ENCODE results near the gene CENPN. TPM values are rescaled to one million over a fixed set of nuclear protein-coding genes. Genes with fewer than 3 reads are reported as not detected.

The CENPN gene
- total RNA-seq, 2 donors from 2014 or later, result 1.3 to 4.3 TPM

- Histone ChIP-seq H3K27ac (no peak overlapping the region), H3K4me1 (peaks cover 38% of the 10 kb centered on the region), H3K4me3 (no peak overlapping the region), H3K27me3 (no peaks in the 10 kb centered on the region), H3K9me3 (no peaks in the 10 kb centered on the region), H3K36me3 (replicated peaks in 1 of 2; ENCODE audit: insufficient read depth in 1 of 2, low read depth in 2 of 2) (no peaks in the 10 kb centered on the region)
- ATAC-seq, result no peak
- DNase-seq, result no peak
- TF ChIP-seq POLR2A (IDR thresholded peaks at IDR 0.05) (no peak), CTCF (IDR thresholded peaks at IDR 0.05) (no peak)
- intact Hi-C loops (cut with DNase I), result no loop called here
- WGBS, 2 donors, result 86 to 92% methylated on average over 3 of the region's 3 CpGs
These were observed 16.4 kb upstream of the CENPN start for GRCh38 chr16:80990577-80990976.

GRCh38 chr16:80990978-80991377 lies 16.0 kb upstream of the CENPN start:
- peaks cover 38% of the 10 kb centered on the region for H3K4me1 ChIP-seq
- H3K27ac ChIP-seq, result no peak overlapping the region
- no peak overlapping the region for H3K4me3 ChIP-seq
- no peak for ATAC-seq
- WGBS, 2 donors, result 34 to 38% methylated on average over 2 of the region's 2 CpGs
- H3K36me3 ChIP-seq (replicated peaks in 1 of 2; ENCODE audit: insufficient read depth in 1 of 2, low read depth in 2 of 2), result no peaks in the 10 kb centered on the region
- H3K9me3 ChIP-seq, result no peaks in the 10 kb centered on the region
- intact Hi-C loops (cut with DNase I), result no loop called here
- DNase-seq, result no peak
- TF ChIP-seq CTCF (IDR thresholded peaks at IDR 0.05) (no peak), POLR2A (IDR thresholded peaks at IDR 0.05) (no peak)
- no peaks in the 10 kb centered on the region for H3K27me3 ChIP-seq

- ATAC-seq (no peak), DNase-seq (no peak)
- 38 to 43% methylated on average over 6 of the region's 6 CpGs for WGBS, 2 donors
- H3K4me1 ChIP-seq, result peaks cover 39% of the 10 kb centered on the region
- no peaks in the 10 kb centered on the region for H3K9me3 ChIP-seq
- no peaks in the 10 kb centered on the region for H3K27me3 ChIP-seq
- no peak overlapping the region for H3K4me3 ChIP-seq
- TF ChIP-seq CTCF (IDR thresholded peaks at IDR 0.05) (no peak), POLR2A (IDR thresholded peaks at IDR 0.05) (no peak)
- intact Hi-C loops (cut with DNase I), result no loop called here
- H3K36me3 ChIP-seq (replicated peaks in 1 of 2; ENCODE audit: insufficient read depth in 1 of 2, low read depth in 2 of 2), result no peaks in the 10 kb centered on the region
- H3K27ac ChIP-seq, result no peak overlapping the region
These were observed 15.1 kb upstream of the CENPN start for GRCh38 chr16:80991792-80992430.

- WGBS, 2 donors, result 34 to 44% methylated on average over 3 of the region's 3 CpGs
- ATAC-seq, result no peak
These were observed 14.2 kb upstream of the CENPN start for GRCh38 chr16:80992676-80993293.

More at GRCh38 chr16:80992676-80993293, 14.2 kb upstream of the CENPN start:
- Histone ChIP-seq H3K9me3 (no peaks in the 10 kb centered on the region), H3K4me3 (no peak overlapping the region), H3K4me1 (peaks cover 42% of the 10 kb centered on the region), H3K27me3 (no peaks in the 10 kb centered on the region), H3K27ac (peak overlapping the region in 2 of 4 donors; percentile 8 to 38), H3K36me3 (replicated peaks in 1 of 2; ENCODE audit: insufficient read depth in 1 of 2, low read depth in 2 of 2) (no peaks in the 10 kb centered on the region)
- TF ChIP-seq CTCF (IDR thresholded peaks at IDR 0.05) (no peak), POLR2A (IDR thresholded peaks at IDR 0.05) (no peak)
- intact Hi-C loops (cut with DNase I), result no loop called here
- no peak for DNase-seq

Measured in body of pancreas (tissue), 4 donors.